GM13976 (cell line): ENCODE measurements around the gene CAMP.

Experiments
- DNase-seq: peaks from one replicate; pipeline ENCODE4 v3.0.0; 2012; ENCODE audit warnings: low spot score
- in situ Hi-C: fragments of 300-500 bp; cut with MboI; formaldehyde crosslinking; loops from one replicate; pipeline ENCODE4 v1.12.0; 2022; ENCODE audit warnings: low sequenced_read_pairs, mixed read lengths, inconsistent platforms; ENCODE audit not compliant: unreplicated experiment
- TF ChIP-seq, protein P1 (sequence below): IDR thresholded peaks from 2 replicates; pipeline ENCODE4 v1.5.1; 2012; ENCODE audit warnings: borderline replicate concordance, mild to moderate bottlenecking; ENCODE audit not compliant: insufficient read depth; ENCODE audit errors: extremely low read depth, missing control alignments, control extremely low read depth

Gene CAMP

DNA sequence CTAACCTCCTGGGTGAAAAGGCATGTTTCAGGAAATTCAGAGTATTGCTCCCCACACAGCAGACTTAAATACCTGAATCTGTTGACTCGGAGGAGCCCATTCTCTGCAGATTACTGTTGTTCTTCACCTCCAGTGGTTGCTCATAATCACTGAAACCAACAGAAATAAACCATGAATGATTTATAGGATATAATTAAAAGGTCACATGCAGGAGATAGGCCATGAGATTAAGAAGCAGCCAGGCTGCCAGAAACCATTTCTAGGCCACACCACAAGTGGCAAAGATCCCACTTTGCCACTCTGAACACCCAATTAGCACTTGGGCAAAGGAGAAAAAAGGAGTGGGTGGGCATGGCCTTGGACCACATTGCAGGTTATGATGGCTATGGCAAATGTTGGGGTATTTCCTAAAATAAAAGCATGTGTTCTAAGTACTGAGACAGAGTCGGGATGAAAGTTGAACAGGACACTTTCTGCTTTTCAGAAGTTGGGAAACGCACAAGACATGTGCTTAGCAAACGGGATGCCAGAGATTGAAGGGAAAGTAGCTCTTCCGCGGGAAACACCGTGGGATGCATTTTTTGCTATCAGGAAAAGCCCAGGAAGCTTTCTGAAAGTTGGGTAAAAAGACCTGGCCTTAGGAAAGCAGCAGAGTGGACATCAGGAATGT lies 36.5 kb upstream of the CAMP start:
- in situ Hi-C loops: no loop called here
- TF ChIP-seq, protein P1, sequence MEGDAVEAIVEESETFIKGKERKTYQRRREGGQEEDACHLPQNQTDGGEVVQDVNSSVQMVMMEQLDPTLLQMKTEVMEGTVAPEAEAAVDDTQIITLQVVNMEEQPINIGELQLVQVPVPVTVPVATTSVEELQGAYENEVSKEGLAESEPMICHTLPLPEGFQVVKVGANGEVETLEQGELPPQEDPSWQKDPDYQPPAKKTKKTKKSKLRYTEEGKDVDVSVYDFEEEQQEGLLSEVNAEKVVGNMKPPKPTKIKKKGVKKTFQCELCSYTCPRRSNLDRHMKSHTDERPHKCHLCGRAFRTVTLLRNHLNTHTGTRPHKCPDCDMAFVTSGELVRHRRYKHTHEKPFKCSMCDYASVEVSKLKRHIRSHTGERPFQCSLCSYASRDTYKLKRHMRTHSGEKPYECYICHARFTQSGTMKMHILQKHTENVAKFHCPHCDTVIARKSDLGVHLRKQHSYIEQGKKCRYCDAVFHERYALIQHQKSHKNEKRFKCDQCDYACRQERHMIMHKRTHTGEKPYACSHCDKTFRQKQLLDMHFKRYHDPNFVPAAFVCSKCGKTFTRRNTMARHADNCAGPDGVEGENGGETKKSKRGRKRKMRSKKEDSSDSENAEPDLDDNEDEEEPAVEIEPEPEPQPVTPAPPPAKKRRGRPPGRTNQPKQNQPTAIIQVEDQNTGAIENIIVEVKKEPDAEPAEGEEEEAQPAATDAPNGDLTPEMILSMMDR: no peak
- no peak for DNase-seq

DNA sequence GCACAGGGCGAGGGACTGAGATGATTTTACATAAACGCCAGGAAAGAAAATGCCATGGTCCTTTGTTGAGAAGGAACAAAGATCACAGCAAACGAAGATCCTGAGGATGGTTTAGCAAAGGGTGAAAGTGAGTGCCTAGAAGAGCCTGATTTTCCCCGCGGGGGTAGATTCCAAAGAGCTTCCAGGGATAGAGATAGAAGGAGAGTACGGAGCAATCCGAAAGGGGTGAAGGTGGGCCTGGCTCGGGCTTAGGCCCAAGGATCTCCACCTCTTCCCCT lies 36.1 kb upstream of the CAMP start:
- no peak for DNase-seq
- TF ChIP-seq, protein P1: no peak
- in situ Hi-C loops: no loop called here

DNA sequence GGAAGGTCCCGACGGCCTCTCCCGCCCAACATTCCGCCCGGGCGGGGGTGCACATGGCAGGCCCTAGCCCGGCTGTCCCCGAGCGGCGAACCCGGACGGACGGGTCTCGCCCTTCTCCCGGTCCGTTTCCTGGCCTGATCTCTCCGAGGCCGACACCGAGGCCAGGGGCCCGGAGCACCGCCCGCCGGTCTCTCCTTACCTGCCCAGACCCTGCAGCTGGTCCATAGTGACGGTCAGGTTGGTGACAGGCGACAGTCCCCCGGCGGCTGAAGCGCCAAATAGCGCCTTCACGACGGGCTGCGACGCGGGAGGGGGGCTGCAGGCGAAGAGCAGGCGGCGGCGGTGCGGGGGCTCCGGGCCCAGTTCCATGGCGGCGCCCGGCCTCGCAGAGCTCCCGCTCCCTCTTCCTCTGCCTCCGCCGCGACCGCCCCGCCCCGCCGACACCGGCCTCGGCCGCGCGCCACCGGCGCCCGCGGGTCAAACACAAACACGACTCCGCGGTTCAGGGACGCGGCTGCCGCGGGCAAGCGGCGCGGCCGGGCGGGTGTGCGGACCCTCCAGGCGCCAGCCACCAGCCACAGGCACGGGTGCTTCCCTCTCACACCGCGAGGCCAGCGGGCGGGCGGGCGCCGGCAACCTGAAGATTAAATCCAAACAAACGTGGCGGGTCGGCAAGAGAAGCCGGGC lies 35.6 kb upstream of the CAMP start:
- in situ Hi-C loops: no loop called here
- peak; percentile 57 for DNase-seq
- TF ChIP-seq, protein P1: no peak

DNA sequence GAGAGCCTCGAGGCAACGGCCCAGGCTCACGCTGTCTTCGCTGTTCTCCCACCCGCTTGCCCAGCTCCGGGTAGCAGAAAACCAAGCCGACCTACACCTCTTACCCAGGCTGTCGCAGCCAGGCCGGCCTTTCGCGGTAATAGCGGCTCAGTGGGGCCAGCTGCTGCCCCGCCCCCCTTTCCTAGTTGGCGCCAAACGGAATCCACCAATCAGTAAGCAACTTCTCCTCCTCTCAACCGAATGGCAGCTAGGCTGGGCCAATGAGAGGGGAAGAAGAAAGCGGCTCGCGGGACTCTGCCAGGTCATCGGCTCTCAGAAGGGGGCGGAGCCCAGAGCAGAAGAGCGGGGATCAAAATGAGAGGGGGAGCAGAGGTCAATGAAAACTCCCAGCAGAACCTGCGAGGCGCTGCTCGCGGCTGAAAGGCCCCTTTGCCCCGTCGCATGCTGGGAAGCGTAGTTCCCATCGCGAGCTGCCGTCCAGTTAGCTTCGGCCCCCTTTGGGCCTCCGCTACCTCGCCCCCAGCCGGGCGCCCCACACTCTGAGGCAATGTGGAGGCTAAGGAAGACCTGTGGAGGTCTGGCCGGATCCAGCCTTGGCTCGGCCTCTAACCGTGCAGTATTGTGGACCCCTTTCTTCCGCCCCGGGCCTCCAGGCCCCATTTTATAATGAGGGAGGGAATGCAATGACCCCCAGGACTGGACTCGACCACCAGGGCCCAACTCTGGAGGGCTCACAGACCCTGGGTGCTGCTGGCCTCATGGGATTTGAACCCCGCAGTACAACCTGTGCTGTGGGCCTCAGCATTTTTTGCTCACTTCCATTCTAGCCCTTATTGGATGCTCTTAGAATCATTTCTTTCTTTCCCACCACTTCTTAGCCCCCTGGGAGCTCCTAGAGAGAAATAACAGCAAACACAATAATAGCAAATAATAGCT lies 34.8 kb upstream of the CAMP start, which contains the start of gene CDC25A:
TSS of gene CDC25A (minus strand) at position 152 of the 936 bp plus-strand sequence. CDS start 470 bp downstream, outside the sequence.
- TF ChIP-seq, protein P1: no peak
- in situ Hi-C loops: no loop called here
- peak; percentile 99 for DNase-seq

DNA sequence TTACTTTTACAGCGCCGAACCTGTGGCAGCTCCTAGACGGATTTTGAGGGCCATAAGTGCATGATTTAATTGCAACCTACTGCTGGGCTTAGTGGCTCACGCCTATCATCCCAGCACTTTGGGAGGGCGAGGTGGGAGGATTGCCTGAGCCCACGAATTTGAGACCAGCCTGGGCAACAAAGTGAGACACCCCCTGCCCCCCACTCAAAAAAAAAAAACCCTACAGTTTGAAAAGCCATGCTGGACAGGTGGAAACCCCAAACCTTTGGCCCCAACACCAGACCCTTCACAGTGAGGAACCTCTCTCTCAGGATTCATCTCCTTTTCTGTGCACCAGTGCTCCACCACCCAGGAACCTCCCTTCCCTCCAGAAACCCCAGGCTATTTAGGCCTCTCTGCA lies 34.0 kb upstream of the CAMP start:
- no peak for DNase-seq
- TF ChIP-seq, protein P1: no peak
- in situ Hi-C loops: no loop called here

DNA sequence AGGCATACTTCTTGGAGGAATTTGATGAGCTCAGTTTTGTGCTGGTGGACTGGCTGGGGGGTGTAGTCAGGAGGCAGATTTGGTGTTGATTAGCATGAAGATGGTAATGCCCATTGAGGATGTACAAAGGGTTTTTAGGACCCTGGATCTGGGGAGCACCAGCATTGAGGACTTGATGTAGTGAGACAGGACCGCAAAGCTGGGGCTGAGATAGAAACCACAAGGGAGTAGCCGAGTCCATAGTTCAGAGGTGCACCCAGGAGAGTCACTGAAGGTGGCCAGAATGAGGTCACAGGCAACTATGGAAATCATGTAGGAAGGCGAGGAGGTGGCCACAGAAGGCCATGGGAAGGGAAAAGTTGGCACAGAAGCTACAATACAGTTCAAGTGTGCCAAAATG lies 32.4 kb upstream of the CAMP start:
- in situ Hi-C loops: loop anchor here (10.0 kb wide), 1 partner anchor 204 kb away; no protein-coding TSS in a partner anchor
- TF ChIP-seq, protein P1: no peak

More for the DNA sequence above, 32.4 kb upstream of the CAMP start:
- no peak for DNase-seq
